HG03135 (cell line): ENCODE data around the gene MRI1.
A peak's percentile ranks its signal among the peaks of the same experiment; 100 is the strongest.
"Not testable (repeated sequence)": the region's sequence is repeated elsewhere in the genome, so short reads cannot be mapped to it uniquely, and the experiment has no call there.

ENCODE experiments used
- ATAC-seq: cut with Tn5 transposase; IDR thresholded peaks from one replicate; pipeline ENCODE4 v1.9.1; 2021; ENCODE audit warnings: mild to moderate bottlenecking, moderate library complexity; ENCODE audit not compliant: unreplicated experiment

MRI1 gene

DNA sequence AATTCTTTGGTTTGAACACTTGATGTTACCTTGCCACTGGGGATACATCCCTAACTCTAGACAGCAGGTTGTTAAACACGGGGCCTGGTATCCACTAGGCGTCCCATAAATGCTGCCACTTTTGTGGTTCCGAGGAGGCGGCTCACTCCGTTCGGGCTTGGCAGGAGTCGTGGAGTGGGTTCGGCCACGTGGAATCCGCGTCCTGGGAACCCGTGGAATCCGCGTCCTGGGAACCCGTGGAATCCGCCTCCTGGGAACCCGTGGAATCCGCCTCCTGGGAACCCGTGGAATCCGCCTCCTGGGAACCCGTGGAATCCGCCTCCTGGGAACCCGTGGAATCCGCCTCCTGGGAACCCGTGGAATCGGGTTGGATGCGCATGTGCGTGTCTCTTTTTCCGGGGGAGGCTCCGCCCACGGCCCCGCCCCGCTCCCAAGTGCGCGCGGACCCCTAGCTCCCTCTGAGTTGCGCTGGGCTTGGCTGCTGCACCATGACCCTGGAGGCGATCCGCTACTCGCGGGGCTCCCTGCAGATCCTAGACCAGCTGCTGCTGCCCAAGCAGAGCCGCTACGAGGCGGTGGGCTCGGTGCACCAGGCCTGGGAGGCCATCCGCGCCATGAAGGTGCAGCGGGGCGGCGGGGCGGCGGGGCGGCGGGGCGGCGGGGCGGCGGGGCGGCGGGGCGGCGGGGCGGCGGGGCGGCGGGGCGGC, at the start of gene MRI1:
TSS of gene MRI1 (plus strand) at position 422 of the 707 bp plus-strand sequence. CDS start at position 489, 67 bp downstream.
- ATAC-seq: no peak

GRCh38 chr19:13717194-13717643, 47.1 kb upstream of the MRI1 start:
- no peak for ATAC-seq

DNA sequence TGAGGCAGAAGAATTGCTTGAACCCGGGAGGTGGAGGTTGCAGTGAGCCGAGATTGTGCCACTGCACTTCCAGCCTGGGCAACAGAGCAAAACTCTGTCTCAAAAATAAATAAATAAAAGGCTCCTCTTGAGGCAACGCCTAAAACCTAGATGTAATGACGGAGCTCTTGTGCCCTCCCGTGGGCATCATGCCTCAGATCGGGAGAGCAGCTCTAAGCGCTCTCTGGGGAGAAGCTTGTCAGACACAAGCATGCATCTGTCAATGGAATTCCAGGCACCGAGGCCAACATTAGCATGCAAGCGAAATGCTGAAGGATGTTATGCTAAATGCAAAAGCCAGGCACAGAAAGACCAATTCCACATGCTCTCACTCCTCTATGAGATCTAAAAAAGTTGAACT, 45.6 kb upstream of the MRI1 start:
- no peak for ATAC-seq

DNA sequence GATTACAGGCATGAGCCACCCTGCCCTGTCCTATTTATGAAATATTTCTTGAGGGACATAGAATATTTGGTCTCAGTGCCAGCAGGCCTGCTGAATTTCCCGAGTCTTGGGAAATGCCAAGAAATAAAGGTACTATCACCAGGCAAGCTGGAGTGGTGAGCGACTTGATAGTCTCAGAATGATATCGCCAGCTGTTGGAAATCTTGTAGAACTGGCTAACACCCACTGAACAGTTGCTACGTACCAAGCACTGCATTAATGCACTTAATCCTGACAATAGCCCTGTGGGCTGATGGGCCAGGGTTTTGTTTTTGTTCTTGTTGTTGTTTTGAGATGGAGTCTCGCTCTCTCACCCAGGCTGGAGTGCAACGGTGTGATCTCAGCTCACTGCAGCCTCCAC, 42.2 kb upstream of the MRI1 start:
- ATAC-seq: no peak

GRCh38 chr19:13723206-13723605, 41.1 kb upstream of the MRI1 start:
- no peak for ATAC-seq

DNA sequence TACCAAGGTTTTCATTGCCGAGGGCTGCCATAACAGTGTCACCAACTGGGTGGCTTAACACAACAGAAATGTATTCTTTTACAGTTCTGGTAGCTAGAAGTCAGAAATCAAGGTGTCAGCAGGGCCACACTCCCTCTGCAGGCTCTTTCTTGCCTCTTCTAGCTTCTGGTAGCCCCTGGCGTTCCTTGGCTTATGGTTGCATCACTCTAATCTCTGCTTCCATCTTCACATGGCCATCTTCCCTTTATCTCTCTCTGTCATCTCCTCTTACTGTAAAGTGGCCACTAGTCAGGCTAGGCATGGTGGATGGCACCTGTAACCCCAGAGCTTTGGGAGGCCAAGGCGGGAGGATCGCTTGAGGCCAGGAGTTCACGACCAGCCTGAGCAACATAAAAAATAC, 38.0 kb upstream of the MRI1 start:
- no peak for ATAC-seq

- no peak for ATAC-seq
Observed at GRCh38 chr19:13727798-13728197, 36.5 kb upstream of the MRI1 start.

GRCh38 chr19:13729859-13730258, 34.5 kb upstream of the MRI1 start:
- no peak for ATAC-seq

GRCh38 chr19:13731147-13731964, 33.0 kb upstream of the MRI1 start:
- ATAC-seq: peak; percentile 92

- no peak for ATAC-seq
Observed at GRCh38 chr19:13732337-13732736, 32.0 kb upstream of the MRI1 start.

DNA sequence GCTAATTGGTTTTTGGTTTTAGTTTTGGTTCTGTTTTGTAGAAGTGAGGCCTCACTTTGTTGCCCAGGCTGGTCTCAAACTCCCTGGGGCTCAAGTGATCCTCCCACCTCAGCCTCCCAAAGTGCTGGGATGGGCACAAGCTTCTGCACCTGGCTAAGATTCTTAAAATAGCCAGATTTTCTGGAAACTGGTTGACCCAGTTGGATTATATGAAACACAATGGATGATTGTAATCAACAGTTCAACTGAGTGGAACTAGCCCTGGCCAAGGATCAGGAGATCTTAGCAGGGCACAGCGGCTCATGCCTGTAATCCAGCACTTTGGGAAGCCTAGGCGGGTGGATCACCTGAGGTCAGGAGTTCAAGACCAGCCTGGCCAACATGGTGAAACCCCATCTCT, 29.6 kb upstream of the MRI1 start:
- no peak for ATAC-seq

- ATAC-seq: no peak
Observed at GRCh38 chr19:13738073-13738472, 26.2 kb upstream of the MRI1 start.

GRCh38 chr19:13741893-13742292, 22.4 kb upstream of the MRI1 start:
- ATAC-seq: no peak

- ATAC-seq: no peak
Observed at GRCh38 chr19:13742756-13743155, 21.6 kb upstream of the MRI1 start.

- ATAC-seq: no peak
Observed at GRCh38 chr19:13744174-13744573, 20.1 kb upstream of the MRI1 start.

DNA sequence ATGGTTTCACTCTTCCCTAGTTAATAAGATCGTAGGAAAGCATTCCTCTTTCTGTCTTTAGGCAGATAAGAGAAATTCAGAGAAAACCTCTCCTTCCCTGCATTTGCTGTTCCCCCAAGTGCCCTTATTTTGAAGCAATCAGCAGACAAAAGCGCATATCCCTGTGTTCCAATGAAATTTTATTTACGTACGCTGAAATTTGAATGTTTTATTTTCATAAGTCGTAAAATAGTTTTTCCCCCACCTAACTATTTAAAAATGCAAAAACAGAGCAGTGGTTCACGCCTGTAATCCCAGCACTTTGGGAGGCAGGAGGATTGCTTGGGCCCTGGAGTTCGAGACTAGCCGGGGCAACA, 17.2 kb upstream of the MRI1 start:
- ATAC-seq: no peak

GRCh38 chr19:13748169-13748828, 16.0 kb upstream of the MRI1 start:
- no peak for ATAC-seq

DNA sequence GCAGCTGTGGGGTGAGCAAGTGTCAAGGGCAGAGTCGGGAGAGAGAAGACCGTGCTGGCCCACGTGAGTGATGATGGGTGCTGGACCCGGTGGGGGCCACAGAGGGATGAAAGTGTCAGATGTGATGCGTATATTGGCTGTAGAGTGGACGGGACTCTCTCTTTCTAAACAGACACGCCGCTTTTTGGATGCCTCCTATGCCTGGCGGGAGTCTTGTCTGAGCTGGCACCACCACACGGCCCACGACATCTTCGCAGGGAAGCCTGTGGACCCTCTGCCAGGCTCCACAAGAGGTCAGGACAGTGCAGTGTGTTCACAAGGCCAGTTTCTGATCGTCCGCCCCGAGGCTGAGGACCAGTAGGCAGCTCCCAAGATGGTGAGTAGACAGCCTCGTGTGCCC, 12.9 kb upstream of the MRI1 start:
- no peak for ATAC-seq

DNA sequence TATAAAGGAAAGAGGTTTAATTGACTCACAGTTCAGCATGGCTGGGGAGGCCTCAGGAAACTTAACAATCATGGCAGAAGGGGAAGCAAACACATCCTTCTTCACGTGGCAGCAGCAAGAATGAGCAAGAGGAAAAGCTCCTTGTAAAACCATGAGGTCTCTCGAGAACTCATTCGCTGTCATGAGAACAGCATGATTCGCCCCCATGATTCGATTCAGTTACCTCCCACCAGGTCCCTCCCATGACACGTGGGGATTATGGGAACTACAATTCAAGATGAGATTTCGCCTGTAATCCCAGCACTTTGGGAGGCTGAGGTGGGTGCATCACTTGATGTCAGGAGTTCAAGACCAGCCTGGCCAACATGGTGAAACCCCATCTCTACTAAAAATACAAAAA, 10.7 kb upstream of the MRI1 start:
- ATAC-seq: not testable (repeated sequence)

GRCh38 chr19:13756210-13756609, 8.1 kb upstream of the MRI1 start:
- no peak for ATAC-seq

DNA sequence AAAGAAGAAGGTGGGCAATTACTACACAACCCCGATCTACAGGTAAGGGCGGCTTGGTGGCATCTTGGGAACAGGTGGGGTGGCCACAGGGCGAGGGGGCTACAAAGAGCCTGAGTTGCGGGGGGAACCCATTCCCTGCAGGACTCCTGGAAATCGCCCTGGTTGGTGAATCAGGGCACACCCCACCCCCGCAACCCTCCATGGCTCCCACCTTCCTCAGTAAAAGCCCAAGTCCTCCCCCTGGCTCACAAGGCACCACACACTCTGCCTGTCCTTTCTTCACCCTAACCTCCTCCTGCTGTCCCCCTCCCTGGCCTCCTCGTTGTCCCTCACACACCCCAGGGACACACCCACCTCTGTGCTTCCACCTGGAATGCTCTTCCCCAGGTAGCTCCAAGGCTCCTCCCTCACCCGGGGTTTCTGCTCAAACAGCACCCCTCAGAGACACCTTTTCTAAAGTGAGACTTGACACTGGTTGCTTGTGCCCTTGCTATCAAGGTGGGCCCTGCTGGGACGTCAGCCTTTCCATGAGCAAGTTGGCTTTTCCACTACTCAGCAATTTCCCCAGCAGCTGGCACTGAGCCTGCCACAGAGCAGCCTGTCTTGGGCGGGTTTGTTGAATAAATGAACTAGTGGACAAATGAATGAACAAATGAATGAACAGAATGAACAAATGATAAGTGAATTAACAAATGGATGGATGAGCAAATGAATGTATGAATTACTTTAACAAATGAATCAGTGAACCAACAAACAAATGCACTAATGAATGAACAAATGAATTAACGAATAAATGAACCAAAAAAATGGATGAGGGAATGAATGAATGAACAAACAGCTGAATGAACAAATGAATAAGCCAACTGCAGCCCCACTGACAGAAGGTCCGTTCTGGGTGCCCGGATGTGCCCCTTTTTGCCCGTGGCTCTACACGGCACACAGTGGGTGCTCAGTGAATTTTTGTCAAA, 6.2 kb upstream of the MRI1 start:
- no peak for ATAC-seq
